GM21723 (cell line): Measurements from ENCODE around the gene UCK1.

Experiments used
- ATAC-seq: cut with Tn5 transposase; IDR thresholded peaks from one replicate; pipeline ENCODE4 v1.9.1; 2021; ENCODE audit warnings: mild to moderate bottlenecking, moderate library complexity; ENCODE audit not compliant: unreplicated experiment

UCK1 gene

DNA sequence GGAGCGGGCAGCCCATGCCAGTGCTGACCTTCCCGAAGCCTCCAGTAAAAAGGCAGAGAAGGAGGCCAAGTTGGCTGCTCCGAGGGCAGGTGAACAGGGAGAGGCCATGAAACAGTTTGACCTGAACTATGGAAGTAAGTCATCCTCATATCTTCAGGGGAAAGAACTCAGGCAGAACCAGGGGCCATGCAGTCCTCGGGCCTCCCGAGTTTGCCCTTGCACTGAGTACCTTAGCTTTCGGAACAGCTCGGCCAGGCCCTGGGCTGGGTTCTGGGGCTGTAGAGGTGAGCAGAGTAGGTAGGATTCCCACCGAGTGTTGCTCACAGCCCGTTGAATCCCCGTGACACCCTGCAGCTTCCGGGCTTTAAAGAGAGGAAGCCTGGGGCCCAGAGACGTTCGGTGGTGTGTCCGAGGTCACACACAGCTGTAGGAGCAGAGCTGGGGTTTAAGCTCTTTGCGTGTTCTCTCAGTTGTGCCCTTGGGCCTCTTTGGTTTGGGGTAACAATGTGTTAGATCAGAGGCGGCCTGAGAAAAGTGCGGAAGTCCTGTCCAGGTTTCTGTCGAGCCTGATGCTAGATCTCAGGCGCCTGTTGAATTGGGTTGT, 53.1 kb downstream of the UCK1 start:
- no peak for ATAC-seq

- ATAC-seq: no peak
Observed at GRCh38 chr9:131477367-131477766, 53.7 kb downstream of the UCK1 start.

DNA sequence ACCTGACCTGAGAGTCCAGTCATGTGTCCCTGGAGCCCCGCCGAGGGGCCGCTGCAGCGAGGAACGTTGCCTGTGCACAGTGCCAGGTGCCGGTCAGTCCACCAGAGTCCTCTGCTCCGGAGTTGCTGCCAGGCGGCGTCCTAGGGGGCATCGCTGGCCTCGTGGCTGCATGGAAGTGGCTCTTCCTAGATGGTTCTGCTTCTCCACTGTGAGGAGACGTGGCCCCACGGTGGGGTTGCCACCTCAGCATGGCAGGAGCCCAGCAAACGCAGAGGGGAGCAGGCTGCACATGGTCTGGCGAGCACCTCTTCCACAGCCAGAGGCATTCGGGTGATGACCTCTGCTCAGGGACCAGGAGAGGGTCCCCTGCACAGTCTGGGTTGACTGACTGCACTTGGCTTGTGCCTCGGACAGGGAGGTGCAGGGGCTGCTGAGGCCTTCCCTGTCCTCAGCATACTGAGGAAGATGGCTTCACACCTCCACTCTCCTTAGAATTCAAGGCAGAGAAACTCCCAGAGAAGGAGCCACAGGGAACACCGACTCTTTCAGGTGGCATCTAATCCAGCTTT, 54.2 kb downstream of the UCK1 start:
- ATAC-seq: no peak

DNA sequence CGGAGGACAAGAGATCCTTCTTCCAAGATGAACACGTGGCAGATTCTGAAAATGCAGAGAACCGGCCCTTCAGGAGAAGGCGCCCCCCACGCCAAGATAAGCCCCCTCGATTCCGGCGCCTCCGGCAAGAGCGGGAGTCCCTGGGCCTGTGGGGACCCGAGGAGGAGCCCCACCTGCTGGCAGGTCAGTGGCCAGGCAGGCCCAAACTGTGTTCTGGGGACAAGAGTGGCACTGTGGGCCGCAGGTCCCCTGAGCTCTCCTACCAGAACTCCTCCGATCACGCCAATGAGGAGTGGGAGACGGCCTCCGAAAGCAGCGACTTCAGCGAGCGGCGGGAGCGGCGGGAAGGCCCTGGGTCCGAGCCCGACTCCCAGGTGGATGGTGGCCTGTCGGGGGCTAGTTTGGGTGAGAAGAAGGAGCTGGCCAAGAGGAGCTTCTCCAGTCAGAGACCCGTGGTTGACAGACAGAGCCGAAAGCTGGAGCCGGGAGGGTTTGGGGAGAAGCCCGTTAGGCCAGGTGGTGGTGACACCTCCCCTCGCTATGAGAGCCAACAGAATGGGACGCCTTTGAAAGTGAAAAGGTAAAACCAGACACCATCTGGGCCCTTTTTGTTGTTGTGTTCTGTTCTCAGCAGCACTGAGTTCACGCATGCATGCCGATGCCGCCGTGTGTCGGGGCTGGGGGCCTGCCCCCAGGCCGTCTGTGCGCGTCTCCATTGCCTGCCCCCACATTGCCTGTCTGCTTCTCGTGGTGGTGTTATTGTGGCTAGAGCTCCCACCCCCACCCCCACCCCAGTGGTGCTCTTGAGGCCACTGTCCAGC, 54.9 kb downstream of the UCK1 start:
- ATAC-seq: no peak

- ATAC-seq: no peak
Observed at GRCh38 chr9:131475111-131475955, 55.7 kb downstream of the UCK1 start.

DNA sequence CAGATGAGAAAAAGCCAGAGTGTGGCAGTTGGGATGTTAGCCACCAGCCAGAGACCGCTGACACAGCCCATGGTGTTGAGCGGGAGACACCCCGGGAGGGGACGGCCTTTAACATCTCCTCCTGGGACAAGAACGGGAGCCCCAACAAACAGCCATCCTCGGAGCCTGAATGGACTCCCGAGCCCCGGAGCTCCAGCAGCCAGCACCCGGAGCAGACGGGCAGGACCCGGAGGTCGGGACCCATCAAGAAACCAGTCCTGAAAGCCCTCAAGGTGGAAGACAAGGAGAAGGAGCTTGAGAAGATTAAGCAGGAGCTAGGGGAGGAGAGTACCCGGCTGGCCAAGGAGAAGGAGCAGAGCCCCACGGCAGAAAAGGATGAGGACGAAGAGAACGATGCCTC, 56.4 kb downstream of the UCK1 start:
- ATAC-seq: no peak

- no peak for ATAC-seq
Observed at GRCh38 chr9:131473891-131474290, 57.2 kb downstream of the UCK1 start.
